AG09319 (cell line): Measurements from ENCODE around the gene TTC4.

ENCODE experiments used
- DNase-seq: peaks from one replicate; pipeline ENCODE4 v3.0.0-alpha.2; 2010; ENCODE audit warnings: low read depth; ENCODE audit errors: extremely low read depth
- CTCF ChIP-seq: IDR thresholded peaks from 2 replicates; pipeline ENCODE4 v1.5.1; 2011; ENCODE audit warnings: low read depth, mild to moderate bottlenecking, inconsistent platforms, low read length, moderate library complexity

TTC4 gene

GRCh38 chr1:54745274-54745673, 29.6 kb downstream of the TTC4 start:
- no peak for TF ChIP-seq CTCF
- no peak for DNase-seq

DNA sequence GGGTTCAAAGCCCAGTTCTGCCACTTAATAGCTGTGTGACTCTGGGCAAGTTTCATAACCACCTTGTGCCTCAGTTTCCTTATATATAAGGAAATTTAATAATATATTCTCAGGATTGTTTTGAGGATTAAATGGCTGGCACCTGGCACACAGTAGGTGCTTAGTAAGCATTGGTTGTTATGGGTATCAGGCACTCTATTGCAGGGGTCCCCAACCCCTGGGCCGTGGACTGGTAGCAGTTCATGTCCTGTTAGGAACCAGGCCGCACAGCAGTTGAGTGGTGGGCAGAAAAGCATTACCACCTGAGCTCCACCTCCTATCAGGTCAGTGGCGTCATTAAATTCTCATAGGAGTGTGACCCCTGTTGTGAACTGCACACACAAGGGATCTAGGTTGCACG, 30.2 kb downstream of the TTC4 start:
- no peak for TF ChIP-seq CTCF
- DNase-seq: no peak

GRCh38 chr1:54748094-54748835, 32.6 kb downstream of the TTC4 start:
- DNase-seq: no peak
- no peak for TF ChIP-seq CTCF

- no peak for TF ChIP-seq CTCF
- no peak for DNase-seq
These were observed 34.9 kb downstream of the TTC4 start for GRCh38 chr1:54750596-54750995.

- no peak for TF ChIP-seq CTCF
- DNase-seq: no peak
These were observed 35.8 kb downstream of the TTC4 start for GRCh38 chr1:54751426-54751825.

GRCh38 chr1:54754045-54754444, 38.4 kb downstream of the TTC4 start:
- DNase-seq: no peak
- no peak for TF ChIP-seq CTCF

DNA sequence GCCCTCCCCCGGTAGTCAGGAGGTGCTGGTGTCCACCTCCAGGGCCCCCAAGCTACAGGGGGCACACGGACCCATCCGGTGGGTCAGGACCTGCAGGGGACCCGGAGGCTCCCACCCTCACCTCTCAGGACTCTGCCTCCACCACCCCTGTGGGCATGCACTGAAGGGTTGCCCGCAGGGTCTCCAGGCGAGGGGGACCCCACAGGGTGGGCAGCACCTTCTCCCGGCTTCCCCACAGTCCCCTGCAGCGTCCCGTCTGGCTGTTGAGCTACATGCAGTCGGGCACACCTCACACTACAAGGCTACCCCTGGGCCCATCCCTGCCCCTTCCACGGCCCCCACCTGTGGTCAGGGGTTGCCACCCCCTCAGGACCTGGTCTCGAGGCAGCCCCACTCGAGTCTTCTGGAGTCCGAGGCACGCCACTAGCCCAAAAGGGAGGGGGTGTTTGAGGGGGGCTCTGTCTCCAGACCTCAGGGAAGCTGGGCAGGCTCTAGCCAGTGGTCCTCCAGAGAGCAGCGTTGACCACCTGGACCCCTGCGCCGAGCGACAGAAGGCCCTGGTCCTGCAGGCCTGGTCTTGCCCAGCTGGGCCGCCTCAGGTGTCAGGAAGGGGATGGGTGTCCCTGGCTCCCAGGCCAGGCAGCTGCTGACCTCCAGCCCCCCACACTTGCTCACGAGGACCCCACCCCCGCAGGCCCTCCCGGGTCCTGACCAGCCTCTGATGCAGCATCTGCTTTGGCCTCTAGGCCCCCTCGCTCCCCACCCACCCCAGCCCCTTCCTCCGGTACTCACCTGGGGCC, 39.0 kb downstream of the TTC4 start:
- no peak for DNase-seq

More for the DNA sequence above, 39.0 kb downstream of the TTC4 start:
- TF ChIP-seq CTCF: no peak
